GM12878 (cell line): ENCODE results near the gene ATCAY. TPM values are rescaled to one million over a fixed set of nuclear protein-coding genes. Genes with fewer than 3 reads are reported as not detected.

Experiments used
- ATAC-seq: fragments of 200-7000 bp; cut with Tn5 transposase; 3 replicates; pipeline ENCODE4 v1.9.1; 2020; ENCODE audit warnings: mild to moderate bottlenecking, moderate library complexity
- BruUV-seq: library from RNA; stranded (reverse); fragments of 400-500 nt; replicated peaks from 2 replicates; lab custom pipeline; 2021; lab: Mats Ljungman, UMichigan
- CTCF ChIA-PET: fragments of 300-600 bp; sonication (Branson Sonifier 250); formaldehyde crosslinking; extraction: SDS; loops from one replicate; lab custom pipeline; 2021; ENCODE audit warnings: inconsistent platforms; lab: Yijun Ruan, JAX
- POLR2A ChIA-PET: fragments of 350-600 bp; formaldehyde crosslinking; extraction: SDS; loops from one replicate; lab custom pipeline; 2021; ENCODE audit warnings: inconsistent platforms; lab: Charles Lee
- RAD21 ChIA-PET: fragments of 300-600 bp; sonication (Branson Sonifier 250); formaldehyde crosslinking; loops from one replicate; lab custom pipeline; 2023; ENCODE audit warnings: antibody characterized with exemption; ENCODE audit not compliant: unreplicated experiment; lab: Charles Lee
- SMC1A ChIA-PET: fragments of 300-600 bp; sonication (Branson Sonifier 250); formaldehyde crosslinking; loops from one replicate; lab custom pipeline; 2023; ENCODE audit not compliant: unreplicated experiment, uncharacterized antibody; lab: Charles Lee
- DNase-seq: peaks from one replicate; pipeline ENCODE4 v3.0.0-alpha.2; 2011; ENCODE audit warnings: low read depth, low spot score
- FAIRE-seq: peaks from 3 replicates; lab custom pipeline; 2011; peaks lifted over from hg19 to GRCh38; lab: Jason Lieb, UNC
- H2AFZ ChIP-seq: 2 replicates; pipeline ENCODE4 v1.6.0; 2011; ENCODE audit warnings: low read depth, low read length, control low read depth; ENCODE audit not compliant: control insufficient read depth
- H3K27ac ChIP-seq: 2 replicates; pipeline ENCODE4 v1.5.1; 2011; ENCODE audit warnings: control low read depth; ENCODE audit not compliant: control insufficient read depth, insufficient read depth
- H3K27me3 ChIP-seq, 2 experiments: replicated peaks in 1 of 2; 2 replicates each; pipeline versions ENCODE4 v1.6.0 to v1.6.1; 2011; ENCODE audit warnings: low read length in 1 of 2; ENCODE audit not compliant: control insufficient read depth in 2 of 2, insufficient read depth in 2 of 2
- H3K36me3 ChIP-seq, 2 experiments: 2 replicates each; pipeline ENCODE4 v1.5.1; 2011; ENCODE audit warnings: low read length in 1 of 2; ENCODE audit not compliant: control insufficient read depth in 2 of 2, insufficient read depth in 2 of 2
- H3K4me1 ChIP-seq: 2 replicates; pipeline ENCODE4 v1.6.1; 2011; ENCODE audit warnings: mild to moderate bottlenecking, low read length, moderate library complexity, mixed read lengths; ENCODE audit not compliant: control insufficient read depth, insufficient read depth
- H3K4me2 ChIP-seq: 2 replicates; pipeline ENCODE4 v1.6.0; 2011; ENCODE audit warnings: control low read depth; ENCODE audit not compliant: control insufficient read depth, insufficient read depth
- H3K4me3 ChIP-seq: fragments of 200-600 bp; sonication (generic); 2 replicates; pipeline ENCODE4 v1.5.1; 2016
- H3K79me2 ChIP-seq: 2 replicates; pipeline ENCODE4 v1.6.0; 2011; ENCODE audit warnings: low read length; ENCODE audit not compliant: control insufficient read depth, insufficient read depth
- H3K9ac ChIP-seq: 2 replicates; pipeline ENCODE4 v1.8.0; 2011; ENCODE audit warnings: low read length, control low read depth, mixed read lengths; ENCODE audit not compliant: control insufficient read depth, insufficient read depth
- H3K9me3 ChIP-seq: replicated peaks from 3 replicates; pipeline ENCODE4 v1.5.1; 2011; ENCODE audit warnings: mild to moderate bottlenecking, low read length; ENCODE audit not compliant: control insufficient read depth, insufficient read depth
- H4K20me1 ChIP-seq: 2 replicates; pipeline ENCODE4 v1.6.0; 2011; ENCODE audit not compliant: control insufficient read depth, insufficient read depth
- CHD4 ChIP-seq: fragments of 200-600 bp; sonication (generic); IDR thresholded peaks from 2 replicates; pipeline ENCODE4 v1.6.1; 2016; ENCODE audit warnings: mild to moderate bottlenecking
- FOS ChIP-seq: IDR thresholded peaks from 3 replicates; pipeline ENCODE4 v1.6.1; 2011; ENCODE audit warnings: borderline replicate concordance; ENCODE audit not compliant: insufficient read length; ENCODE audit errors: extremely low read depth
- GATAD2B ChIP-seq: fragments of 450-650 bp; conservative IDR thresholded peaks from 2 replicates; pipeline ENCODE4 v1.6.1; 2017; ENCODE audit warnings: low read depth, mild to moderate bottlenecking, moderate library complexity
- HDAC2 ChIP-seq: fragments of 200-600 bp; sonication (generic); IDR thresholded peaks from 2 replicates; pipeline ENCODE4 v1.6.1; 2017
- MYB ChIP-seq: fragments of 150-350 bp; IDR thresholded peaks from 2 replicates; pipeline ENCODE4 v1.6.1; 2014; ENCODE audit warnings: mild to moderate bottlenecking, low read depth, low read length, borderline replicate concordance
- NKRF ChIP-seq: fragments of 450-650 bp; conservative IDR thresholded peaks from 2 replicates; pipeline ENCODE4 v1.6.1; 2017; ENCODE audit warnings: mild to moderate bottlenecking, moderate library complexity
- NRF1 ChIP-seq: conservative IDR thresholded peaks from 2 replicates; pipeline ENCODE4 v1.6.1; 2011; ENCODE audit warnings: mild to moderate bottlenecking, low read depth, low read length, improper control_type of control experiment
- PRDM15 ChIP-seq: fragments of 450-650 bp; formaldehyde crosslinking; IDR thresholded peaks from 2 replicates; pipeline ENCODE4 v1.4.0; 2020; ENCODE audit warnings: mild to moderate bottlenecking, moderate library complexity
- RAD51 ChIP-seq: fragments of 450-650 bp; IDR thresholded peaks from 2 replicates; pipeline ENCODE4 v1.6.1; 2016; ENCODE audit warnings: moderate library complexity, mild to moderate bottlenecking, inconsistent platforms
- SP1 ChIP-seq: IDR thresholded peaks from one replicate; pipeline ENCODE4 v1.6.1; 2011; ENCODE audit warnings: low read depth, low read length
- TARDBP ChIP-seq: IDR thresholded peaks from 2 replicates; pipeline ENCODE4 v1.6.1; 2016; ENCODE audit warnings: borderline replicate concordance
- ZNF207 ChIP-seq: fragments of 450-650 bp; IDR thresholded peaks from 2 replicates; pipeline ENCODE4 v1.6.1; 2014; ENCODE audit warnings: antibody characterized with exemption, mild to moderate bottlenecking, borderline replicate concordance
- ZNF24 ChIP-seq: fragments of 450-650 bp; IDR thresholded peaks from 2 replicates; pipeline ENCODE4 v1.6.1; 2017; ENCODE audit warnings: antibody characterized with exemption, mild to moderate bottlenecking
- ZSCAN29 ChIP-seq: fragments of 450-650 bp; IDR thresholded peaks from 2 replicates; pipeline ENCODE4 v1.6.1; 2017; ENCODE audit warnings: mild to moderate bottlenecking, moderate library complexity
- WGBS: methylation state at CpG from one replicate; pipeline ENCODE4 v1.1.6; 2016; ENCODE audit warnings: low lambda C conversion rate; ENCODE audit not compliant: insufficient replicate concordance, insufficient coverage; ENCODE audit errors: missing lambda C conversion rate; 5-methylcytosine and 5-hydroxymethylcytosine counted together
- in situ Hi-C: fragments of 300-500 bp; cut with MboI; formaldehyde crosslinking; loops from 9 replicates; pipeline ENCODE4 v1.14.3; 2018; ENCODE audit warnings: mixed read lengths
- intact Hi-C: fragments of 100-400 bp; cut with micrococcal nuclease; formaldehyde crosslinking; loops from one replicate; pipeline ENCODE4 v1.14.2; 2022; ENCODE audit not compliant: unreplicated experiment
- polyA plus RNA-seq, 11 experiments: library from polyadenylated mRNA; depleted of rRNA in 4 of 11; unstranded in 6 of 11; stranded (reverse) in 5 of 11; fragments of >200 nt; fragmentation: Nextera tagmentation in 4 of 11; fragmentation: Illumina TruSeq in 1 of 11; extraction: Ambion mirVana in 4 of 11; extraction: Trizol in 1 of 11; gene quantifications; 1 replicate in 1 of 11; 2 replicates in 10 of 11; pipeline versions ENCODE4 v1.2.1 to v1.2.3, GENCODE V29; 2011 to 2016; ENCODE audit warnings: inconsistent platforms in 2 of 11, missing spikeins in 2 of 11, low read depth in 1 of 11
- total RNA-seq, 4 experiments: library from RNA; depleted of rRNA in 3 of 4; stranded (reverse); fragments of >200 nt in 3 of 4; fragmentation: Illumina TruSeq in 1 of 4; extraction: Trizol in 1 of 4; gene quantifications; 2 replicates each; pipeline versions ENCODE4 v1.2.1 to v1.2.3, GENCODE V29; 2013 to 2021

Gene ATCAY
- total and polyA plus RNA-seq, 10 of the 15 experiments (the other 5 are each of a cell fraction or from before 2014, with no cell fraction given) = under 0.01 to 0.04 (median 0.02) TPM; not detected in 4

GRCh38 chr19:3895788-3896187 is 15.3 kb downstream of the ATCAY start:
- no TSS peak for BruUV-seq
- CTCF ChIA-PET = no interaction called here
- SMC1A ChIA-PET = interaction anchor here (1.6 kb wide), 1 partner anchor 9 kb away, joined by 4 read pairs; no protein-coding TSS in a partner anchor
- H3K4me1 ChIP-seq = no peaks in the 10 kb centered on the region
- H3K79me2 ChIP-seq = no peaks in the 10 kb centered on the region
- H3K4me2 ChIP-seq = no peak overlapping the region
- H3K9ac ChIP-seq = no peak overlapping the region
- intact Hi-C loops = no loop called here
- POLR2A ChIA-PET = no interaction called here
- TF ChIP-seq NKRF (no peak), ZNF24 (no peak)
- TF ChIP-seq, all 136 proteins: peak for 0
- Histone ChIP-seq H3K36me3 (no peaks in the 10 kb centered on the region), H3K27ac (no peak overlapping the region), H4K20me1 (no peaks in the 10 kb centered on the region), H3K27me3 (no peaks in the 10 kb centered on the region; a peak in 1 of 4 replicates), H3K4me3 (no peak overlapping the region), H3K9me3 (no peaks in the 10 kb centered on the region; the same call in 2 of the 3 replicates), H2AFZ (no peak overlapping the region)
- DNase-seq = no peak
- WGBS = 47% methylated on average over 5 of the region's 5 CpGs
- no peak for ATAC-seq
- RAD21 ChIA-PET = no interaction called here
- FAIRE-seq = no peak
- in situ Hi-C loops = no loop called here

GRCh38 chr19:3897936-3898335 is 17.5 kb downstream of the ATCAY start:
- Histone ChIP-seq H3K36me3 (no peaks in the 10 kb centered on the region), H3K27me3 (no peaks in the 10 kb centered on the region; a peak in 1 of 4 replicates), H3K27ac (no peak overlapping the region), H3K4me2 (no peak overlapping the region), H3K9me3 (no peaks in the 10 kb centered on the region; the same call in 2 of the 3 replicates), H2AFZ (no peak overlapping the region), H3K4me3 (no peak overlapping the region), H3K9ac (no peak overlapping the region), H4K20me1 (no peaks in the 10 kb centered on the region), H3K4me1 (no peaks in the 10 kb centered on the region), H3K79me2 (no peaks in the 10 kb centered on the region)
- in situ Hi-C loops (no loop called here), intact Hi-C loops (no loop called here)
- RAD21 ChIA-PET = no interaction called here
- SMC1A ChIA-PET = no interaction called here
- POLR2A ChIA-PET = no interaction called here
- DNase-seq = no peak
- CTCF ChIA-PET = no interaction called here
- WGBS = 33% methylated on average over 4 of the region's 4 CpGs
- no TSS peak for BruUV-seq
- no peak for FAIRE-seq
- ATAC-seq = no peak
- TF ChIP-seq PRDM15 (CRISPR knock-in tag) = no peak
- TF ChIP-seq HDAC2 = no peak
- TF ChIP-seq TARDBP = no peak
- TF ChIP-seq ZSCAN29 = no peak
- no peak for TF ChIP-seq CHD4
- no peak for TF ChIP-seq GATAD2B
- no peak for TF ChIP-seq NRF1
- TF ChIP-seq MYB = no peak
- TF ChIP-seq ZNF207 = no peak
- TF ChIP-seq RAD51 = no peak
- TF ChIP-seq SP1 = no peak
- no peak for TF ChIP-seq FOS
